ENCODE data around the gene KATNAL2.

DNA sequence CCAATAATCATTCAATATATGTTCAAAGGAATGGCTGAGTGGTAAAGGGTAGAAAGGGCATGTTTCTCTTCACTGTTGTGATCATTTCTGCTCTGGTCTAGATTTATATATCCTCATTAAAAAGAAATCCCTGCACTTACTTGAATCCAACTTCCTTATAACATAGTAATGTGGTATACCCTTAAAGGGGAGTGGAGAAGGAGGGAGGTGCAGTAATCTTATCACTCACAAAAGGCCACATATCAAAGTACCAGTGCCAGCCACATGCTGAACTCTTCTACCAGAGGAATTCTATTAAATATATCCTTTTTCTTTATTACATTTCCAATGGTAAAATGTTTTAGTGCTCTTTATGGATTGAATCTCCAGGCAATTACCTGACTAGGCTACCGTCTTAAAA is 3.3 kb downstream of the KATNAL2 start:
- TF ChIP-seq CTCF (conservative IDR thresholded peaks at IDR 0.05): no peak
- no peak for TF ChIP-seq EZH2 (IDR thresholded peaks at IDR 0.05; ENCODE audit: low read depth)

All from PC-9 (cell line).